HCEC 1CT (cell line): ENCODE measurements around the gene PLEKHG4B.

Source experiments
- DNase-seq: peaks from one replicate; pipeline ENCODE4 v3.0.0-alpha.2; 2017

PLEKHG4B gene

GRCh38 chr5:76358-77169, 15.4 kb upstream of the PLEKHG4B start:
- DNase-seq = no peak

GRCh38 chr5:77170-77501, 14.8 kb upstream of the PLEKHG4B start:
- no peak for DNase-seq

GRCh38 chr5:77546-77945, 14.4 kb upstream of the PLEKHG4B start:
- DNase-seq = no peak

DNA sequence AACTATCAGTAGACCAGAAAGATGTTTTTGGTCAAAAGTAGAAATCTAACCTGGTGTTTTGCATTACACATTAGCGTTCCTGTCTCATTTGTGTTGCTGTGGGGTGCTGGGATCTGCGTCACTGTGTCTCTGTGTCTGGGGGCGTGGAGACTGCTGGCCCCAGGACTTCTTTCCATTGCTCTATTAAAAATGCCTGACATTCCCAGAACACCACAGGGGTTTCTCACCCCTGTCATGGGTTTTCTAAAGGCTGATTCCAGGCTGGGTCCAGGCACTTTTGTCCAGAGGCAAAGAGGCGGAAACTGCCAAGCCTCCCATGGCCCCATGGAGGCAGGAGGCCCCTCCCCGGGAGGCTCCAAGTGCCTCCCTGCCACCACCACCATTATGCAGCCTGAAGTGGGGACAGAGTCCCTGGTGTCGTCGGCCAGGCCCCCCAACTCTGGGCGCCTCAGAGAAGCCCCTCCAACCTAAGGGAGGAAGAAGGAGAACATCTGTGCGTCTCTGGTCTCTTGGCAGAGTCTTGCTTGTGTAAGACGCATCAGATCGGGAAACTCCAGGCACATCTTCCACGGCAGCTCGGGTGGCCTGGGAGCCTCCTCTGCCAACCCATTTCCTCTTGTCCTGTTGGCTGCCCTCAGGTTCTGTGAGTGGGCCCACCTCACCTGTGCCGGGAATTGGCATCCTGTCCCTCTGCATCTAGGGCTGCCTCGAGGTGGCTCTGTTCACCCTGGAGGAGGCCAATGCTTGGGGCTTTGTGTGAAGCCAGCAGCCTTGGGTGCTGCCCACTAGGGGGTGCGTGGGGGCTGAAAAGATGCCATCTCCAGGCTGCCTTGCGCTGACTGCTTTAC, 13.8 kb upstream of the PLEKHG4B start:
- peak; percentile 35 for DNase-seq

- no peak for DNase-seq
Measured at GRCh38 chr5:78805-79149, 13.2 kb upstream of the PLEKHG4B start.

- DNase-seq = no peak
Measured at GRCh38 chr5:79263-79662, 12.7 kb upstream of the PLEKHG4B start.

GRCh38 chr5:79821-80220, 12.1 kb upstream of the PLEKHG4B start:
- DNase-seq = no peak

GRCh38 chr5:81391-82021, 10.5 kb upstream of the PLEKHG4B start:
- no peak for DNase-seq

DNA sequence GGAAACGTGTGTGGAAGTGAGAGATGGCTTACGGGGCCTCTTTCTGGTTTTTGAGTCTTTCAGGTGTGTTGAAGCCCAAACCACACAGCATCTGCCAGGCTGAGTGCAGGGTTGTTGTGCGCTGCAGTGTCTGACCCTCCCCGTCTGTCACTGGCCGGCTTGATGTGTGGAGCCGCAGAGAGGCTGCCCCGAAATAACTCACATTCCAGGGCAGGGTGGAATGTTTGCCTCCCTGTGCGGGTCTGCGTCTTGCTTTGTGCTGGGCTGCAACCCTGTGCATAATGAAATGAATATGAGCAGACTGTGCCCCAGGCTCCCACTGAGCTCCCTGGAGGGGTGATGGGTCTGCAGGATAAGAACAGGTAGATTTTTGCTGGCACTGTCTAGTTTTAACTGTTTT, 9.9 kb upstream of the PLEKHG4B start:
- no peak for DNase-seq

DNA sequence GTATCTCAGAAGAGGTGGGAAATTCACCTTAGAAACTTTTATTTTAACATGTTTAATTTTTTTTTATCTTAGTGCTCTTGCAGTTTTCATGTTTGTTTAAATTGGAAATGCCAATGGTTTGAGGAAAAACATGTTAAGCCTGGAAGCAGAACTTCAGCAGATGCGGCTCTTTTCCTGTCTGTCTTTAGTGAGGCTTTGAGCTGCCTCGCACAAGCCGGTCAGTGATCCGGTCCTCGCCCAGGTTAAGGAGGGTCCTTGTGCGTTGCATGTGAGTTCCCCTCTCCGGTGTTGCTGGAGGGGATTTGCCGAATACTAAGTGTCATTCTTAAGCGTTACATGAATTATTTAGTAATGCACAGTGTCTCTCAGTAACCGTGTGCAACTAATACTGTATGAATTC, 9.4 kb upstream of the PLEKHG4B start:
- DNase-seq = no peak

GRCh38 chr5:83029-83428, 8.9 kb upstream of the PLEKHG4B start:
- no peak for DNase-seq

DNA sequence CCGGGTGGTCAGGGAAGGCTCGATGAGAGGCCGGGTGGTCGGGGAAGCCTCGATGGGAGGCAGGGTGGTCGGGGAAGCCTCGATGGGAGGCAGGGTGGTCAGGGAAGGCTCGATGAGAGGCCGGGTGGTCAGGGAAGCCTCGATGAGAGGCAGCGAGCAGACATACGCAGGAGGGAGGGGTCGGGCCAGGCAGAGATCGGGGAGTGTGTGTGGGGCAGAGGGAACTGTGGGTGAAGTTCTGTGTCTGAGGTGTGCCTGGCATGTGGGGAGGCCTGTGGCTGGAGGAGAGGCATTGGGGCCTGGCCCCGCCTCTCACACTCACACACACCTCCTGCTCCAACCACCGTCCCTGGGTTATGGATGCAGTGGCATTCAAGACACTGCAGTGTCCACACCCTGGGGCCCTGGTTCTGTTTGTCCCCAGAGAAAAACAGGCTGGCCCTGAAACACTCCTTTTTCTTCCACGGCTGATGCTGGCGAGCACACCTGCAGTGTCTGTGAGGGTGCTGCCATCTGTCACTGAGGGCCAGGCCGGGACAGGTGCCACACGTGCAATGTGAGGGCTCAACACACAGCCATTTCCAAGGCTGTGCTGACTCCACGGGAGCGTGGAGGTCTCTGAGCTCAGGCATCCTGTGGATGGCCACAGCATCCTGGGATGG, 6.5 kb upstream of the PLEKHG4B start:
- no peak for DNase-seq

DNA sequence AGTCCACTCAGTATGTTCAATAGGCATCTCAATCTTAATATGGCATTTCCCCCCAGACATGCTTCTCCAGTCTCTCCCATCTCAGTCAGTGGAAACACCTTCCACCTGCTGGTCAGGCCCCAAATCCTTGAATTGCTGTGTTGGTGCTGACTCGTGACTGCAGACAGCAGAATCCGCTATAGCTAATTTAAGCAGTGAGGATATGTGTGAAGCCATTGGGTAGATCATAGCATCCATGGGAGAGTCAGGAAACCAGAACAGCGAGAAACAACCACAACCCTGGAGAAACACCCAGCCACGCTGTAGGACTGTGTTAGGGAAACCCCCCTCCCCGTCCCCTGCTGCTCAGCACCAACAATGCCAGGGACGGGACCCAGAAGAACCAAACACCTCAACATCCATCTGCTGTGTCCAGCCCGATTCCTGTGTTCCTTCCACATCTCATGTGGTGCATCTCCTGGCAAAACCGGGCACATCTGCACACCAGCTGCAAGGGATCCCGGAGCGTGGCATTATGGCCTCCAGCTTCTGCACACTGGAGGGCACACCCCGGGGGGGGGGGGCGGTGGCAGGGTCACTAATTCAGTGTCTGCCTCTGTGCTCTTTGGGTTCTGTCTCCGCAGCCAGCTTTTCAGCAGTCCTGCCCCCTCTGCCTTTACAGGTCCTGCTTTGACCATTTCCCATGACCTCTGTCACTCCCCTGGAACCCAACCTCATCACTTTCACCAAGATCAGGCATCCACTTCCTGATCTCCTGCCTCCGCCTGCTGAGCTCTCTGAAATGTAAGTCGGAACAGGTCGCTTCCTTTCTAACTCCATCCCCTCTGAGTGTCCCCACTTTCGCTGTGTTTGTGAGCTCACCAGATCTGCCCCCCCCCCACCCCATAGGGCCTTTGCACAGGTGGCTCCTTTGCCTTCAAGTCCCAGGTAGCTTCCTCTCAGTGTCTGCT, 2.4 kb upstream of the PLEKHG4B start:
- DNase-seq = no peak

DNA sequence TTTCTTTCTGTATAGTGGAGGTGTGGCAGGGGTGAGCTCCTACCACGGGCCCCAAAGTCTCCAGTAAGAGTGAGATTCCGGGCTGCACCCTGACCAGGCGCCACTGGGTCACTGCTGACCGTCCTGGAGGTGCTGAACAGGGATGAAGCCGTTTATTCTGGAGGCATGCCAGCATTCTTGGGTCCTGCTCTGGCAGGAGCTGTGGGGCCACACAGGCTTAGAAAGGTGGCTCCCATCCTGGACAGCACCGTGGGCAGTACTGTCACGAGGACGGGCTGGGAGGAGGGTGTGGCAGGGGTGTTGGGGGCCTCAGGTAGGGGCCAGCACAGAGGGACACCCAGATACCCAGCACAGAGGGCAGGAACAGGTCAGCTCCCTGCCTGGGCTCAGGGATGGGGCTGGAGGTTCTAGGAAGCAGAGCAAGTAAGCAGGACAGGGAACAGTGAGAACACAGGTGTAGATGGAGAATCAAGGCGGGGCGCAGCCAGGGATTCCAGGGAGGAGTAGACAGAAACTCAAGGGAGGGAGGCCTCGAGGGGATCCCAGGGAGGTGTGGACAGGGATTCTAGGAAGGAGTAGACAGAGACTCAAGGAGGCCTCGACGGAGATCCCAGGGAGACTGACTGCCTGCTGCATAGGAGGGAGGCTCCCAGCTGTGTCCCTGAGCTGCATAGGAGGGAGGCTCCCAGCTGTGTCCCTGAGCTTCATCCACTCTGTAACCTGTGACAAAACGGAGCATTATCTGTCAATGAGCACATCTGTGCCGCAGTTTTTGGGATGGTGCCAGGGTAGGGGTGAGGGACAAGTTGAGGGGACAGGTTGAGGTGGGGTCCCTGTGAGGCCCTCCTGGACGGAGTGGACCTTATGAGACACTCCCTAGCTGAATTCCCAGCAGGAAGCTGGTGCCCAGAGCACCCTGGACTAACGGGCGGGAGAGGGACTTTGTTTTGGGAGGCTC, 1.1 kb upstream of the PLEKHG4B start:
- DNase-seq = no peak

- DNase-seq = no peak
Measured at GRCh38 chr5:92401-93220, 643 bp downstream of the PLEKHG4B start.

- DNase-seq = no peak
Measured at GRCh38 chr5:93221-93980, 1.4 kb downstream of the PLEKHG4B start.

- no peak for DNase-seq
Measured at GRCh38 chr5:94113-94892, 2.3 kb downstream of the PLEKHG4B start.

GRCh38 chr5:95241-95980, 3.4 kb downstream of the PLEKHG4B start:
- DNase-seq = no peak
